H9 (cell line): ENCODE data around the gene MCM3AP. TPM values are rescaled to one million over a fixed set of nuclear protein-coding genes. Genes with fewer than 3 reads are reported as not detected.
A peak's percentile ranks its signal among the peaks of the same experiment; 100 is the strongest.

Source experiments
- DNase-seq: peaks from one replicate; pipeline ENCODE4 v3.0.0-alpha.2; 2017
- H2AFZ ChIP-seq: one replicate; pipeline ENCODE4 v1.6.1; 2013; ENCODE audit warnings: mild to moderate bottlenecking, low read length, control low read depth, moderate library complexity
- H2AK5ac ChIP-seq: 2 replicates; pipeline ENCODE4 v1.6.1; 2013; ENCODE audit warnings: low read length, control low read depth, mixed read lengths; ENCODE audit not compliant: insufficient read length
- H2BK120ac ChIP-seq: one replicate; pipeline ENCODE4 v1.6.1; 2013; ENCODE audit warnings: low read depth, mild to moderate bottlenecking, low read length, control low read depth, inconsistent platforms; ENCODE audit not compliant: poor library complexity, severe bottlenecking
- H2BK12ac ChIP-seq: 2 replicates; pipeline ENCODE4 v1.6.1; 2013; ENCODE audit warnings: low read length, control low read depth, mixed read lengths, low read depth; ENCODE audit not compliant: insufficient read length
- H2BK15ac ChIP-seq: 2 replicates; pipeline ENCODE4 v1.6.1; 2013; ENCODE audit warnings: low read depth, low read length, control low read depth
- H2BK20ac ChIP-seq: one replicate; pipeline ENCODE4 v1.6.1; 2013; ENCODE audit warnings: low read depth, mild to moderate bottlenecking, low read length, control low read depth, inconsistent platforms; ENCODE audit not compliant: poor library complexity, severe bottlenecking
- H2BK5ac ChIP-seq: 2 replicates; pipeline ENCODE4 v1.6.1; 2013; ENCODE audit warnings: low read length, control low read depth, mixed read lengths; ENCODE audit not compliant: insufficient read length
- H3K14ac ChIP-seq: 2 replicates; pipeline ENCODE4 v1.6.1; 2013; ENCODE audit warnings: low read length, control low read depth; ENCODE audit not compliant: insufficient read depth
- H3K18ac ChIP-seq: 2 replicates; pipeline ENCODE4 v1.6.1; 2013; ENCODE audit warnings: low read depth, mild to moderate bottlenecking, mixed read lengths, low read length, control low read depth; ENCODE audit not compliant: insufficient read length
- H3K23ac ChIP-seq: 2 replicates; pipeline ENCODE4 v1.6.1; 2013; ENCODE audit warnings: low read length, control low read depth, mixed read lengths, low read depth; ENCODE audit not compliant: insufficient read length
- H3K23me2 ChIP-seq: 2 replicates; pipeline ENCODE4 v1.6.1; 2013; ENCODE audit warnings: low read depth, mild to moderate bottlenecking, mixed read lengths, low read length, control low read depth; ENCODE audit not compliant: insufficient read length, poor library complexity, severe bottlenecking
- H3K27ac ChIP-seq: 2 replicates; pipeline ENCODE4 v1.5.1; 2013; ENCODE audit warnings: low read length, control low read depth, mixed read lengths, low read depth; ENCODE audit not compliant: insufficient read length
- H3K27me3 ChIP-seq: 2 replicates; pipeline ENCODE4 v1.6.1; 2013; ENCODE audit warnings: low read length, control low read depth, inconsistent platforms; ENCODE audit not compliant: insufficient read depth
- H3K4ac ChIP-seq: 2 replicates; pipeline ENCODE4 v1.6.1; 2013; ENCODE audit warnings: low read depth, mild to moderate bottlenecking, control low read depth, inconsistent platforms, low read length, moderate library complexity
- H3K4me1 ChIP-seq: 2 replicates; pipeline ENCODE4 v1.6.1; 2013; ENCODE audit warnings: low read length, control low read depth, inconsistent platforms; ENCODE audit not compliant: insufficient read depth
- H3K4me2 ChIP-seq: 2 replicates; pipeline ENCODE4 v1.6.1; 2013; ENCODE audit warnings: low read length, control low read depth, mixed read lengths; ENCODE audit not compliant: insufficient read length, insufficient read depth
- H3K56ac ChIP-seq: 2 replicates; pipeline ENCODE4 v1.6.1; 2013; ENCODE audit warnings: low read depth, mild to moderate bottlenecking, mixed read lengths, low read length, control low read depth; ENCODE audit not compliant: insufficient read length
- H3K79me1 ChIP-seq: 2 replicates; pipeline ENCODE4 v1.6.1; 2013; ENCODE audit warnings: low read depth, mild to moderate bottlenecking, moderate library complexity, low read length, control low read depth, inconsistent platforms; ENCODE audit not compliant: insufficient read depth, poor library complexity, severe bottlenecking
- H3K79me2 ChIP-seq: 2 replicates; pipeline ENCODE4 v1.6.1; 2013; ENCODE audit warnings: low read length, control low read depth, inconsistent platforms; ENCODE audit not compliant: insufficient read depth
- H3K9ac ChIP-seq: 2 replicates; pipeline ENCODE4 v1.6.1; 2013; ENCODE audit warnings: low read length, control low read depth, mixed read lengths; ENCODE audit not compliant: insufficient read length; ENCODE audit errors: extremely low read depth
- H3K9me3 ChIP-seq: one replicate; pipeline ENCODE4 v1.6.1; 2013; ENCODE audit warnings: low read depth, low read length, inconsistent platforms; ENCODE audit not compliant: control insufficient read depth
- H3T11ph ChIP-seq: one replicate; pipeline ENCODE4 v1.6.1; 2013; ENCODE audit warnings: mild to moderate bottlenecking, low read length, control low read depth, inconsistent platforms
- H4K20me1 ChIP-seq: one replicate; pipeline ENCODE4 v1.6.1; 2013; ENCODE audit not compliant: control insufficient read depth, insufficient read length, insufficient read depth
- H4K5ac ChIP-seq: 2 replicates; pipeline ENCODE4 v1.6.1; 2013; ENCODE audit warnings: low read depth, mild to moderate bottlenecking, mixed read lengths, low read length, control low read depth; ENCODE audit not compliant: insufficient read length
- H4K8ac ChIP-seq: replicated peaks from 2 replicates; pipeline ENCODE4 v1.6.1; 2013; ENCODE audit warnings: low read length, control low read depth, mixed read lengths, low read depth; ENCODE audit not compliant: insufficient read length
- H4K91ac ChIP-seq: 2 replicates; pipeline ENCODE4 v1.6.1; 2013; ENCODE audit warnings: low read depth, mild to moderate bottlenecking, moderate library complexity, mixed read lengths, low read length, control low read depth; ENCODE audit not compliant: insufficient read length
- H3K27ac Mint-ChIP-seq, 3 experiments: 2 replicates in 2 of 3; 3 replicates in 1 of 3; pipeline ENCODE4 v1.8.0; 2020 to 2021; ENCODE audit warnings: mixed read lengths in 3 of 3, mild to moderate bottlenecking in 1 of 3, moderate library complexity in 1 of 3
- H3K27me3 Mint-ChIP-seq: 2 replicates; pipeline ENCODE4 v1.8.0; 2021; ENCODE audit warnings: low read depth, mild to moderate bottlenecking, moderate library complexity, mixed read lengths
- H3K36me3 Mint-ChIP-seq, 3 experiments: 2 replicates in 2 of 3; 3 replicates in 1 of 3; pipeline ENCODE4 v1.8.0; 2020 to 2021; ENCODE audit warnings: low read depth in 3 of 3, mixed read lengths in 3 of 3; ENCODE audit not compliant: insufficient read depth in 1 of 3
- H3K4me1 Mint-ChIP-seq, 2 experiments: 2 replicates each; pipeline ENCODE4 v1.8.0; 2020; ENCODE audit warnings: mixed read lengths in 2 of 2
- H3K4me3 Mint-ChIP-seq, 2 experiments: 2 replicates in 1 of 2; 3 replicates in 1 of 2; pipeline ENCODE4 v1.8.0; 2020 to 2021; ENCODE audit warnings: mild to moderate bottlenecking in 2 of 2, mixed read lengths in 2 of 2, moderate library complexity in 1 of 2
- H3K9me3 Mint-ChIP-seq, 2 experiments: 2 replicates in 1 of 2; 3 replicates in 1 of 2; pipeline ENCODE4 v1.8.0; 2020; ENCODE audit warnings: mild to moderate bottlenecking in 2 of 2, mixed read lengths in 2 of 2, moderate library complexity in 1 of 2
- CTCF ChIP-seq: fragments of 200-600 bp; sonication (generic); conservative IDR thresholded peaks from 3 replicates; pipeline ENCODE4 v1.8.0; 2021; ENCODE audit warnings: antibody characterized with exemption, mild to moderate bottlenecking
- WGBS: extraction: QIAGEN DNeasy Blood & Tissue Kit; methylation state at CpG from one replicate; pipeline ENCODE4 v1.1.7; 2013; ENCODE audit warnings: missing lambda C conversion rate, low lambda C conversion rate, mixed read lengths; ENCODE audit not compliant: insufficient read length; ENCODE audit errors: extremely low coverage; 5-methylcytosine and 5-hydroxymethylcytosine counted together
- total RNA-seq: library from RNA; stranded (reverse); gene quantifications from 2 replicates; pipeline ENCODE4 v1.2.1, GENCODE V29; 2021

MCM3AP gene
- total RNA-seq, 1 experiment from 2014 or later: 124 TPM

DNA sequence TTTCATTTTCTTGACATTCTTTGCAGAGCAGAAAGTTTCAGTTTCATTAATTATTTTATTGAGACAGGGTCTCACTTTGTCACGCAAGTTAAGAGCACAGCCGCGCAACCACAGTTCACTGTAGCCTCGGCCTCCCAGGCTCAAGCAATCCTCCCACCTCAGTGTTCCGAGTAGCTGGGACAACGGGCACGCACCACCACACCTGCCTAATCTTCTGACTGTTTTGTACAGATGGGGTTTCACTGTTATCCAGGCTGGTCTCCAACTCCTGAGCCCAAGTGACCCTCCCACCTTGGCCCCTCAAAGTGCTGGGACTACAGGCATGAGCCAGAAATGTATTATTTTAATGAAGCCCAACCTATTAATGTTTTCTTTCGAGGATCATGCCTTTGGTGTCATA is 98.2 kb downstream of the MCM3AP start:
- Histone ChIP-seq H3K56ac (no peak overlapping the region), H2BK20ac (no peak overlapping the region), H4K5ac (no peak overlapping the region), H2BK15ac (no peak overlapping the region), H3K27ac (no peak overlapping the region), H2AFZ (no peak overlapping the region), H4K91ac (no peak overlapping the region), H2BK5ac (no peak overlapping the region), H3K23ac (no peak overlapping the region), H3K27me3 (no peaks in the 10 kb centered on the region), H3K14ac (no peak overlapping the region), H3K9me3 (no peaks in the 10 kb centered on the region), H3K4me2 (no peak overlapping the region), H3K4me1 (peaks cover 4% of the 10 kb centered on the region; the same call in 1 of the 2 replicates), H2BK12ac (no peak overlapping the region), H3K18ac (no peak overlapping the region), H4K8ac (no peak overlapping the region), H2BK120ac (no peak overlapping the region), H2AK5ac (no peak overlapping the region), H3K9ac (no peak overlapping the region), H4K20me1 (no peaks in the 10 kb centered on the region), H3K79me2 (no peaks in the 10 kb centered on the region), H3T11ph (no peak overlapping the region), H3K79me1 (no peaks in the 10 kb centered on the region), H3K4ac (no peak overlapping the region), H3K23me2 (peaks cover 7% of the 10 kb centered on the region)
- no CpG with 5 or more reads among the region's 8 CpGs for WGBS
- H3K9me3 Mint-ChIP-seq: no peaks in the 10 kb centered on the region
- no peak for DNase-seq
- H3K36me3 Mint-ChIP-seq: peaks cover 10 to 24% (median 19%) of the 10 kb centered on the region in 3 experiments; a peak in 6 of 7 replicates
- H3K27me3 Mint-ChIP-seq: no peaks in the 10 kb centered on the region
- no peak for TF ChIP-seq CTCF
- H3K27ac Mint-ChIP-seq: peak overlapping the region in 1 of 3 experiments; percentile 86; a peak in 5 of 7 replicates
- H3K4me3 Mint-ChIP-seq: no peak overlapping the region
- H3K4me1 Mint-ChIP-seq: peaks cover 22 to 29% of the 10 kb centered on the region in 2 experiments
